Adrenal gland (tissue), 12 donors: ENCODE results near the gene PHC3. TPM values are rescaled to one million over a fixed set of nuclear protein-coding genes. Genes with fewer than 3 reads are reported as not detected.

Experiments used
- DNase-seq, 7 donors: peaks; one replicate each; pipeline ENCODE4 v3.0.0-alpha.2; 2019 to 2020
- H3K27ac ChIP-seq, 5 donors: fragments of 200-600 bp; sonication (generic) in 4 of 5; 1 replicate in 3 of 5; 2 replicates in 2 of 5; pipeline versions ENCODE4 v1.5.1 to v1.8.0; 2016 to 2020; ENCODE audit warnings: mild to moderate bottlenecking in 1 of 5
- H3K27me3 ChIP-seq: fragments of 200-600 bp; 2 replicates; pipeline ENCODE4 v1.8.0; 2021
- H3K36me3 ChIP-seq, 2 donors: fragments of 200-600 bp; replicated peaks in 1 of 2; 1 replicate in 1 of 2; 2 replicates in 1 of 2; pipeline versions ENCODE4 v1.5.1 to v1.8.0; 2018 to 2022
- H3K4me1 ChIP-seq, 2 donors: fragments of 200-600 bp; replicated peaks in 1 of 2; 1 replicate in 1 of 2; 2 replicates in 1 of 2; pipeline versions ENCODE4 v1.5.1 to v1.8.0; 2018 to 2021
- H3K4me3 ChIP-seq, 4 donors: fragments of 200-600 bp; sonication (generic) in 3 of 4; one replicate each; pipeline ENCODE4 v1.5.1; 2016 to 2018
- H3K9me3 ChIP-seq, 3 donors: fragments of 200-600 bp; sonication (generic) in 1 of 3; replicated peaks in 1 of 3; 1 replicate in 2 of 3; 2 replicates in 1 of 3; pipeline versions ENCODE4 v1.5.1 to v1.8.0; 2016 to 2021
- POLR2A ChIP-seq, 2 donors: fragments of 450-650 bp; IDR thresholded peaks; one replicate each; pipeline ENCODE4 v1.6.1; 2017; ENCODE audit warnings: antibody characterized with exemption in 2 of 2, mild to moderate bottlenecking in 2 of 2, moderate library complexity in 1 of 2
- WGBS, 4 donors: extraction: QIAGEN DNeasy Blood & Tissue Kit in 2 of 4; methylation state at CpG; one replicate each; pipeline versions ENCODE4 v1.1.5 to v1.1.7; 2013 to 2017; 5-methylcytosine and 5-hydroxymethylcytosine counted together
- intact Hi-C, 2 donors: fragments of 100-400 bp; cut with DNase I; formaldehyde crosslinking; loops; one replicate each; pipeline versions ENCODE4 v1.14.1 to v1.15.0; 2022 to 2023
- polyA plus RNA-seq, 3 donors: library from polyadenylated mRNA; stranded (reverse); fragments of 200-250 nt in 2 of 3; fragments of 350-450 nt in 1 of 3; fragmentation: Illumina TruSeq in 1 of 3; extraction: RNeasy Lipid Tissue Mini Kit (QIAGEN cat#74804) in 1 of 3; gene quantifications; one replicate each; pipeline ENCODE4 v1.2.3, GENCODE V29; 2013 to 2014
- total RNA-seq, 9 donors: library from RNA; depleted of rRNA in 4 of 9; stranded (reverse); fragments of >200 nt in 4 of 9; fragments of 120-200 nt in 1 of 9; fragmentation: NEBNext Ultra II Directional in 1 of 9; extraction: Animal tissue kit (Norgen Biotek cat#: 25700) in 1 of 9; gene quantifications; one replicate each; pipeline versions ENCODE4 v1.1.0 to v1.2.4, GENCODE V29; 2013 to 2023
- TF ChIP-seq, protein P1 (sequence below), 6 experiments: fragments of 450-650 bp in 4 of 6; fragments of 200-600 bp in 2 of 6; sonication (generic) in 1 of 6; IDR thresholded peaks; 1 replicate in 5 of 6; 2 replicates in 1 of 6; pipeline versions ENCODE4 v1.5.1 to v1.8.0; 2016 to 2021; ENCODE audit warnings: antibody characterized with exemption in 6 of 6, mild to moderate bottlenecking in 2 of 6, moderate library complexity in 1 of 6
- donor health status: healthy with polysubstance abuse.
- donor health status: Bipolar disorder and iron deficiency.
- donor health status: DM: yes; HTN: yes; CAD: no.
- donor health status: DM: no; HTN: no; CAD: no.
- donor health status: DM: no; HTN: no; CAD: no.
- donor health status: DM: yes; HTN: yes; CAD: no.

The PHC3 gene
- total and polyA plus RNA-seq, 12 donors = 4.4 to 112 (median 53.0) TPM

DNA sequence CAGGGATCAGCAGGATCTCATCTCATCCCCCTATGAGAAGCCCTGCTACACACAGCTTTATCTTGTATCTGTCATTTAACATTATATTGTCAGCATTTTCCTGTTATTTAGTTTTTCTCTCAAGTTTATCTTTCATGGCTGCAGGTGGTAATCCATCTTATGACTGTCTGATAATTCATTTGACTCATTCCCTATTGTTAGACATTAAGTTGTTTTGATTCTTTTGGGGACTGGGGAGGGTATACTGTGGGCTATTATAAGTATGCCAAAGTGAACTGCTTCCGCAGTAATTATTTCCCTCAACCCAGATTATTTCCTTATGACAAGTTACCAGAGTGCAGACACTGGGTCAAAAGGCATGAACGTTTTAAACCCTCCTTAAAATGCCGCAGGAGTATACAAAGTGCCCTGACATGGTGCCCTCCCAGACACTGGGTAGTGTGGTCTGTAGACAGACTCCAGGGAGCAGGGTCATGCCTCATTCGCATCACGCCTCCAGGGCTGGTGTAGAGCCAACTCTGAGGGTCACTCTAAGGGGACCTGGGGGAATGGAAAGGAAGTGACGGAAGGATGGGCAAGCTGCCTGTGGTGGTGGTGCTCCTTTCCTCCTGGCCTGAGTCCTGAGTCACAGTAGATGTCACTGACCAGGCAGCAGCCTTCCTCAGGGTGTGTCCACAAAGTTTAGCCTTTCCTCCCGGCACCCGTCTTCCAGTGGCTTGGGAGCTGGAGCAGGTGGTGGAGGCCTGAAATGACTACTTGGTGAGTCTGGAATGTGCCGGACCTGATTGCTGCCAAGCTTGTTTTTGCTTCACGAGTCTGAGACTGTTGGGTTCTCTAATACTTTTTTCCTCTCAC lies 132.2 kb downstream of the PHC3 start:
- Histone ChIP-seq H3K27me3 (no peaks in the 10 kb centered on the region), H3K4me3 (no peak overlapping the region), H3K36me3 (no peaks in the 10 kb centered on the region), H3K27ac (peak overlapping the region in 1 of 5 donors; percentile 29), H3K4me1 (no peaks in the 10 kb centered on the region), H3K9me3 (no peaks in the 10 kb centered on the region)
- intact Hi-C loops = no loop called here
- WGBS, 4 donors = 49 to 78% (median 63%) methylated on average over 9 to 10 of the region's 10 CpGs
- no peak for TF ChIP-seq POLR2A (IDR thresholded peaks at IDR 0.05)
- TF ChIP-seq, protein P1, sequence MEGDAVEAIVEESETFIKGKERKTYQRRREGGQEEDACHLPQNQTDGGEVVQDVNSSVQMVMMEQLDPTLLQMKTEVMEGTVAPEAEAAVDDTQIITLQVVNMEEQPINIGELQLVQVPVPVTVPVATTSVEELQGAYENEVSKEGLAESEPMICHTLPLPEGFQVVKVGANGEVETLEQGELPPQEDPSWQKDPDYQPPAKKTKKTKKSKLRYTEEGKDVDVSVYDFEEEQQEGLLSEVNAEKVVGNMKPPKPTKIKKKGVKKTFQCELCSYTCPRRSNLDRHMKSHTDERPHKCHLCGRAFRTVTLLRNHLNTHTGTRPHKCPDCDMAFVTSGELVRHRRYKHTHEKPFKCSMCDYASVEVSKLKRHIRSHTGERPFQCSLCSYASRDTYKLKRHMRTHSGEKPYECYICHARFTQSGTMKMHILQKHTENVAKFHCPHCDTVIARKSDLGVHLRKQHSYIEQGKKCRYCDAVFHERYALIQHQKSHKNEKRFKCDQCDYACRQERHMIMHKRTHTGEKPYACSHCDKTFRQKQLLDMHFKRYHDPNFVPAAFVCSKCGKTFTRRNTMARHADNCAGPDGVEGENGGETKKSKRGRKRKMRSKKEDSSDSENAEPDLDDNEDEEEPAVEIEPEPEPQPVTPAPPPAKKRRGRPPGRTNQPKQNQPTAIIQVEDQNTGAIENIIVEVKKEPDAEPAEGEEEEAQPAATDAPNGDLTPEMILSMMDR (IDR thresholded peaks at IDR 0.05) = no peak
- DNase-seq = peak in 3 of 7 donors; percentile 9 to 25 (median 18)

DNA sequence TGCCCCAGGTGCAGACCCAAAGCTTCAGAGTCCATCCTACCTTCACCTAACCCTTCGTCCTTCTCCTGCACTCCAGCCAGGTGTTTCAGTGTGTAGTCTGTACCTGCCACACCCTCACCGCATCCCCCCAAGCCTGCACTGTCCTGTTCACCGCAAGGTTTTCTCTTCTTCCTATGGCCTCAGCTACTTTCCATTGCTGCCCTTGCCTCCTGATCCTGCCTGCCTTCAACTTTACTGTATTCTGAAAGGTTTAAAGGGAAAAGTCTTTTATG lies 134.5 kb downstream of the PHC3 start:
- no peak for DNase-seq
- intact Hi-C loops = no loop called here
- 90 to 100% (median 92%) methylated on average over 3 of the region's 3 CpGs for WGBS, 4 donors
- TF ChIP-seq, protein P1 (IDR thresholded peaks at IDR 0.05) = no peak
- TF ChIP-seq POLR2A (IDR thresholded peaks at IDR 0.05) = no peak
- Histone ChIP-seq H3K27me3 (no peaks in the 10 kb centered on the region), H3K4me1 (no peaks in the 10 kb centered on the region), H3K36me3 (no peaks in the 10 kb centered on the region), H3K9me3 (no peaks in the 10 kb centered on the region), H3K27ac (no peak overlapping the region), H3K4me3 (no peak overlapping the region)

DNA sequence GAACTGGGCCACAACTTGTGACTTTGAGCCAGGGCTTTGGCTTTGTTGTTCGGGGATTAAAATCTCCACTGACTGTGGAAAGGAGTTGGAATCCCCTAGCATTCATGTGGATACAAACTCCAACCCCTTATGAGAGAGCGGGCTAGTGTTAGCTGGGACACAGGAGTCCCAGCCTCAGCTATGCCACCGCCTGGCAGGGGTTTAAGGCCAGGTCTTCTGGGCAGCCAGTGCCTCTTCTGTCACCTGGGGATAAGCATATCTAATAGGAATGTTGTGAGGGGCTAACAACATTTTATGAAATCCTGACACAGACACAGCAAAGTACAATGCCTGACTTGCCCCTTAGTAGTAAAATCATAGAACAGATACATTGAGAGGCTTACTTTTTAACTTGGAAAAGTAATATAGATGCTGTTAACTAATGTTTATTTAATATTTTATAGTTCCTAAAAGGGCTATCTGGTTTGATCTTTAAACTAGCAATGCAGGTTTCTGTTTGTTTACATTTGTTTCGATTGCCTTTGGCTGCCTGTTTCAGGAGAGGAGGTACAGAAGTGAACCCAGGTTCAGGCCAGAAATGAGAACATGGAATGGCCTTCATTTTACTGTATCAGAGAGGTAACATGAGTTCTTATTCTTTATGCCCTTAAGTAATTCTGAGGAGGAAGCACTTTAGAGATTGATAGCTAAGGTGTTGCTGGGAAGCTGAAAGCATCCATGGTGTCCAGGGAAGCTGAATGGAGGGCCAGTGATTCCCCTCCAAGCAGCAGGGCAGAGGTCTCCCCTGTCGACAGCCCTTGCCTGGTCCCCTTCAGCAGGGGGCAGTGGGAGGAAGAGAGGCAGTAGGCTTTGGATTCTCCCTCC lies 135.0 kb downstream of the PHC3 start:
- no peak overlapping the region for H3K27ac ChIP-seq
- no peak for DNase-seq
- no peak for TF ChIP-seq POLR2A (IDR thresholded peaks at IDR 0.05)
- TF ChIP-seq, protein P1 (IDR thresholded peaks at IDR 0.05) = no peak

DNA sequence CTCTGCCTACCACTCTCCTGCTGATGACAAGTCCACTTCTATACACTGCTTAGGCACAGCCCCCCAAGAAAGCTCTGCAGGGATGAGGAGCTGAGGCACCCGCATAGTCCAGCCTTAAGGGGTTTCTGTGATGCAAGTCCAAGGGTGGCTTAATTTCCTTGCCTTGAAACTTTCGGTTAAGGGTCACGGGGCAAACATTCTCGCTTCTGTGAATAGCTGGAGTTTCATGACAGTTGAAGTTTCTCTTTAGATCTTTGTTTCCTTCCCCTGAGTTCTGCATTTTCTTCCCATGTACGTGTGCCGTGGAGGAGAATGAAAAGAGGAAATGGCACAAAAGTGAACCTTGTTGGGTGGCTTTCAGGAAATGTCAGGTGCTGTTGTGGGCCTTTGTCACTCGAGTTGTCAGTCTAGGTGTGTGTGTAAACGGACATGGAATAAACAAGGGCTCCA lies 136.7 kb downstream of the PHC3 start:
- WGBS, 4 donors = 63 to 83% (median 76%) methylated on average over 8 of the region's 8 CpGs
- Histone ChIP-seq H3K4me3 (no peak overlapping the region), H3K36me3 (no peaks in the 10 kb centered on the region), H3K9me3 (no peaks in the 10 kb centered on the region), H3K27ac (peak overlapping the region in 2 of 5 donors; percentile 71), H3K27me3 (no peaks in the 10 kb centered on the region), H3K4me1 (no peaks in the 10 kb centered on the region)
- TF ChIP-seq, protein P1 (IDR thresholded peaks at IDR 0.05) = no peak
- TF ChIP-seq POLR2A (IDR thresholded peaks at IDR 0.05) = no peak
- DNase-seq = peak in 3 of 7 donors; percentile 14 to 33 (median 26)
- intact Hi-C loops = no loop called here

More for the DNA sequence above, 135.0 kb downstream of the PHC3 start:
- no peaks in the 10 kb centered on the region for H3K9me3 ChIP-seq
- 81 to 100% (median 88%) methylated on average over 2 to 5 of the region's 5 CpGs for WGBS, 4 donors
- intact Hi-C loops = no loop called here
- H3K27me3 ChIP-seq = no peaks in the 10 kb centered on the region
- no peak overlapping the region for H3K4me3 ChIP-seq
- H3K36me3 ChIP-seq = no peaks in the 10 kb centered on the region
- H3K4me1 ChIP-seq = no peaks in the 10 kb centered on the region
